Liver (tissue), 9 donors: ENCODE results near the gene GPR62. TPM values are rescaled to one million over a fixed set of nuclear protein-coding genes. Genes with fewer than 3 reads are reported as not detected.

Experiments
- DNase-seq: peaks from one replicate; pipeline ENCODE4 v3.0.0-alpha.2; 2017; ENCODE audit warnings: low spot score
- H3K27ac ChIP-seq, 2 donors: one replicate each; pipeline ENCODE4 v1.7.0; 2013; ENCODE audit warnings: inconsistent platforms in 2 of 2, low read length in 2 of 2, control low read depth in 1 of 2, low read depth in 1 of 2, mild to moderate bottlenecking in 1 of 2
- H3K27me3 ChIP-seq, 4 donors: one replicate each; pipeline versions ENCODE4 v1.6.1 to v1.7.0; 2013; ENCODE audit warnings: low read length in 3 of 4, inconsistent platforms in 1 of 4, mild to moderate bottlenecking in 1 of 4, moderate library complexity in 1 of 4; ENCODE audit not compliant: control insufficient read depth in 4 of 4, insufficient read depth in 4 of 4
- H3K36me3 ChIP-seq, 4 donors: one replicate each; pipeline versions ENCODE4 v1.6.1 to v1.7.0; 2013; ENCODE audit warnings: low read length in 3 of 4, mild to moderate bottlenecking in 3 of 4, low read depth in 1 of 4, moderate library complexity in 1 of 4; ENCODE audit not compliant: control insufficient read depth in 4 of 4, insufficient read depth in 3 of 4
- H3K4me1 ChIP-seq, 4 donors: one replicate each; pipeline versions ENCODE4 v1.6.1 to v1.7.0; 2013; ENCODE audit warnings: low read length in 3 of 4, mild to moderate bottlenecking in 3 of 4, moderate library complexity in 1 of 4; ENCODE audit not compliant: control insufficient read depth in 4 of 4, insufficient read depth in 4 of 4
- H3K4me3 ChIP-seq, 3 donors: one replicate each; pipeline versions ENCODE4 v1.6.1 to v1.7.0; 2013; ENCODE audit warnings: low read length in 3 of 3, control low read depth in 1 of 3, low read depth in 1 of 3, mild to moderate bottlenecking in 1 of 3
- H3K9ac ChIP-seq, 2 donors: one replicate each; pipeline ENCODE4 v1.7.0; 2013; ENCODE audit warnings: low read length in 2 of 2, mild to moderate bottlenecking in 2 of 2, moderate library complexity in 2 of 2, control low read depth in 1 of 2, low read depth in 1 of 2
- H3K9me3 ChIP-seq, 4 donors: one replicate each; pipeline versions ENCODE4 v1.6.1 to v1.7.0; 2013; ENCODE audit warnings: low read length in 3 of 4; ENCODE audit not compliant: control insufficient read depth in 4 of 4
- EGR1 ChIP-seq, 2 donors: IDR thresholded peaks; 2 replicates each; pipeline ENCODE4 v1.6.1; 2016 to 2018; ENCODE audit warnings: antibody characterized with exemption in 2 of 2, low read depth in 2 of 2
- FOXA1 ChIP-seq: IDR thresholded peaks from 2 replicates; pipeline ENCODE4 v1.6.1; 2016; ENCODE audit warnings: antibody characterized with exemption
- HNF4A ChIP-seq, 2 donors: conservative IDR thresholded peaks; 2 replicates each; pipeline ENCODE4 v1.6.1; 2016; ENCODE audit warnings: antibody characterized with exemption in 2 of 2, mild to moderate bottlenecking in 2 of 2
- JUND ChIP-seq, 2 donors: IDR thresholded peaks; 2 replicates each; pipeline ENCODE4 v1.6.1; 2016; ENCODE audit warnings: antibody characterized with exemption in 2 of 2
- MAX ChIP-seq: IDR thresholded peaks from 2 replicates; pipeline ENCODE4 v1.6.1; 2016; ENCODE audit warnings: antibody characterized with exemption
- NR2F2 ChIP-seq: IDR thresholded peaks from 2 replicates; pipeline ENCODE4 v1.6.1; 2016; ENCODE audit warnings: antibody characterized with exemption
- REST ChIP-seq: IDR thresholded peaks from 2 replicates; pipeline ENCODE4 v1.6.1; 2016; ENCODE audit warnings: antibody characterized with exemption, mild to moderate bottlenecking
- RXRA ChIP-seq, 2 donors: IDR thresholded peaks; 2 replicates each; pipeline ENCODE4 v1.6.1; 2017 to 2018; ENCODE audit warnings: antibody characterized with exemption in 2 of 2, mild to moderate bottlenecking in 1 of 2
- TAF1 ChIP-seq: conservative IDR thresholded peaks from 2 replicates; pipeline ENCODE4 v1.6.1; 2016; ENCODE audit warnings: antibody characterized with exemption, mild to moderate bottlenecking
- ZBTB33 ChIP-seq: IDR thresholded peaks from 2 replicates; pipeline ENCODE4 v1.6.1; 2016; ENCODE audit warnings: antibody characterized with exemption
- WGBS: extraction: QIAGEN DNeasy Blood & Tissue Kit; methylation state at CpG from one replicate; pipeline ENCODE4 v1.1.7; 2013; 5-methylcytosine and 5-hydroxymethylcytosine counted together
- polyA plus RNA-seq, 2 donors: library from polyadenylated mRNA; stranded (reverse) in 1 of 2; unstranded in 1 of 2; fragments of 200-250 nt in 1 of 2; fragments of >200 nt in 1 of 2; fragmentation: Nextera tagmentation in 1 of 2; extraction: Ambion mirVana in 1 of 2; gene quantifications; one replicate each; pipeline versions ENCODE4 v1.2.1 to v1.2.3, GENCODE V29; 2013 to 2015
- total RNA-seq, 2 donors: library from RNA; depleted of rRNA; stranded (reverse); fragments of >200 nt; gene quantifications; one replicate each; pipeline ENCODE4 v1.2.3, GENCODE V29; 2014
- TF ChIP-seq, protein P1 (sequence below): IDR thresholded peaks from 2 replicates; pipeline ENCODE4 v1.6.1; 2016; ENCODE audit warnings: antibody characterized with exemption
- donor health status: healthy.
- donor health status: healthy.
- donor health status: healthy.
- donor health status: healthy.
- donor health status: healthy.

Gene GPR62
- total and polyA plus RNA-seq, 4 donors, result 0.07 to 0.08 TPM; not detected in 2

DNA sequence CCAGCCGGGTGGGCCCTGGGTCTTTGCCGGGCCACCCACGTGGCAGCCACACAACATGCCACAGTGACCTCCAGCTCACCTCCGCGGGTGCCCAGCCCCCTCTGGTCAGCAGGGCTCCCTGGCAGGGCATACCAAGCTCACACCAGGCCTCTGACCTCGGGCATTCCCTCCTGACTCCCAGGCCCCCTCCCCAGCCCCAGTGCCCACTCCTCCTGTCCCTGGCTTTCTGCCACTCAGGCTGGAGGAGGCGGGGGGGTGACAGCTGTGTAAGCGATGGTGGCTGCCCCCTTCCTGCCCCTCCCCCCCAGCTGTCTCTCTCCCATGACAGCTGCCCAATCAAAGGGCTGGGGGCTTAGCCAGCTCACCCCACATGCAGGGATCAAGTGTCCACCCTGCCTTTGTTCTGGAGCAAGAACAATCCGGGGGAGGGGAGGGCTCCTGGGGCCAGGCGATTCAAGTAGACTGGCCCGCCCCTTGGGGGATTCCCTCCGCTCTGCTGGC is 8.8 kb downstream of the GPR62 start:
- H3K4me1 ChIP-seq, result peaks cover 5 to 25% (median 21%) of the 10 kb centered on the region in 4 donors
- no peak for DNase-seq
- H3K9ac ChIP-seq, result no peak overlapping the region
- 89% methylated on average over 12 of the region's 12 CpGs for WGBS
- no peaks in the 10 kb centered on the region for H3K9me3 ChIP-seq
- H3K4me3 ChIP-seq, result no peak overlapping the region
- H3K36me3 ChIP-seq, result no peaks in the 10 kb centered on the region
- H3K27ac ChIP-seq, result no peak overlapping the region
- TF ChIP-seq HNF4A (conservative IDR thresholded peaks at IDR 0.05) (no peak), NR2F2 (no peak), RXRA (IDR thresholded peaks at IDR 0.05) (no peak), ZBTB33 (no peak), JUND (IDR thresholded peaks at IDR 0.05) (no peak), TAF1 (no peak), MAX (no peak)
- no peaks in the 10 kb centered on the region for H3K27me3 ChIP-seq

GRCh38 chr3:51964521-51964920 is 9.3 kb downstream of the GPR62 start:
- Histone ChIP-seq H3K9me3 (no peaks in the 10 kb centered on the region), H3K27me3 (no peaks in the 10 kb centered on the region), H3K4me1 (peaks cover 5 to 25% (median 21%) of the 10 kb centered on the region in 4 donors), H3K9ac (no peak overlapping the region), H3K36me3 (no peaks in the 10 kb centered on the region), H3K27ac (no peak overlapping the region), H3K4me3 (no peak overlapping the region)
- DNase-seq, result no peak
- WGBS, result 87% methylated on average over 4 of the region's 4 CpGs
- no peak for TF ChIP-seq FOXA1

DNA sequence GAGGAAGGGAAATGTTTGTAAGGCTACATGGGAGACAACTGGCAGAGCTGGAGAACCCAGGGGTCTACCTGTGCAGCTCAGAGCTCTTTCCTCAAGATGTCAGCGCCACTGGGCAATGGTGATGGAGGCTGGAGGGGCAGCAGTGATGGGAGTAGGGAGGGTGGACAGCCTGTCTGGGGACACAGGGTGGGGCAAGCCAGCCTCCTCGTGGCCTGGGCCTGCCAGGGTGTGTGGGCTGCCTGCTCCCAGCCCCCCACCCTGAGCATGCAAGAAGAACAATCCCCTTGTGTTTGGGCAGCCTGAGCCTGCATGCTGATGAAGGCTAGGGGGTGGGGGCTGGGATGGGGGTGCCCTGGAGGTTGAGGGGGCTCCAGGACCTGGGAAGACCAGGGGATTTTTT is 10.8 kb downstream of the GPR62 start:
- no peak for TF ChIP-seq RXRA (IDR thresholded peaks at IDR 0.05)
- no peak for TF ChIP-seq REST
- no peak for TF ChIP-seq EGR1 (IDR thresholded peaks at IDR 0.05; ENCODE audit: low read depth in 2 of 2)
- TF ChIP-seq NR2F2, result no peak
- TF ChIP-seq, protein P1, sequence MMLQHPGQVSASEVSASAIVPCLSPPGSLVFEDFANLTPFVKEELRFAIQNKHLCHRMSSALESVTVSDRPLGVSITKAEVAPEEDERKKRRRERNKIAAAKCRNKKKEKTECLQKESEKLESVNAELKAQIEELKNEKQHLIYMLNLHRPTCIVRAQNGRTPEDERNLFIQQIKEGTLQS, result no peak
- TF ChIP-seq MAX, result no peak
- no peak for TF ChIP-seq HNF4A (conservative IDR thresholded peaks at IDR 0.05)
- Histone ChIP-seq H3K27me3 (no peaks in the 10 kb centered on the region), H3K9ac (no peak overlapping the region), H3K36me3 (no peaks in the 10 kb centered on the region), H3K4me1 (peaks cover 7 to 37% (median 32%) of the 10 kb centered on the region in 4 donors), H3K27ac (no peak overlapping the region), H3K4me3 (no peak overlapping the region), H3K9me3 (no peaks in the 10 kb centered on the region)
- 88% methylated on average over 2 of the region's 2 CpGs for WGBS
- DNase-seq, result no peak
